LNCAP (cell line): Measurements from ENCODE around the gene ALKBH3.

Experiments
- TF ChIP-seq, protein P1 (sequence below): fragments of 450-650 bp; IDR thresholded peaks from 2 replicates; pipeline ENCODE4 v1.5.1; 2017; ENCODE audit warnings: mild to moderate bottlenecking

The ALKBH3 gene

GRCh38 chr11:43967661-43968060 lies 87.0 kb downstream of the ALKBH3 start:
- TF ChIP-seq, protein P1, sequence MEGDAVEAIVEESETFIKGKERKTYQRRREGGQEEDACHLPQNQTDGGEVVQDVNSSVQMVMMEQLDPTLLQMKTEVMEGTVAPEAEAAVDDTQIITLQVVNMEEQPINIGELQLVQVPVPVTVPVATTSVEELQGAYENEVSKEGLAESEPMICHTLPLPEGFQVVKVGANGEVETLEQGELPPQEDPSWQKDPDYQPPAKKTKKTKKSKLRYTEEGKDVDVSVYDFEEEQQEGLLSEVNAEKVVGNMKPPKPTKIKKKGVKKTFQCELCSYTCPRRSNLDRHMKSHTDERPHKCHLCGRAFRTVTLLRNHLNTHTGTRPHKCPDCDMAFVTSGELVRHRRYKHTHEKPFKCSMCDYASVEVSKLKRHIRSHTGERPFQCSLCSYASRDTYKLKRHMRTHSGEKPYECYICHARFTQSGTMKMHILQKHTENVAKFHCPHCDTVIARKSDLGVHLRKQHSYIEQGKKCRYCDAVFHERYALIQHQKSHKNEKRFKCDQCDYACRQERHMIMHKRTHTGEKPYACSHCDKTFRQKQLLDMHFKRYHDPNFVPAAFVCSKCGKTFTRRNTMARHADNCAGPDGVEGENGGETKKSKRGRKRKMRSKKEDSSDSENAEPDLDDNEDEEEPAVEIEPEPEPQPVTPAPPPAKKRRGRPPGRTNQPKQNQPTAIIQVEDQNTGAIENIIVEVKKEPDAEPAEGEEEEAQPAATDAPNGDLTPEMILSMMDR: no peak

DNA sequence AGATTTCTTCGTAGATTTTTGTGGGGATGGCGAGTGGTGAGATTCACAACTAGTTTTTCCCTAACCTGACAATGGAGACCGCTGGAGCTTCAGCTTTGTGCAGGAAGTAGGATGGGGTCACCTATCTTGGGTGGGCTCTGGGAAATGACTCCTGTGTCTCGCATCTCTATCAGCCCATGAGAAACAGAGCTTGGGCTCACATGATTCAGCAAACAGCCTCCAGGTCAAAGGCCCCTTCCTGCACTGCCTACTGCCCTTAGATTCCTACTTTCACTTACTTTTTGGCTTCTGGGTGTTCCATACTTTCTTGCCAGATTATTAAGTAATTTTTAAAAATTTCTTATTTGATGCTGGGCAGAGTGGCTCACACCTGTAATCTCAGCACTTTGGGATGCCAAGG lies 88.1 kb downstream of the ALKBH3 start:
- TF ChIP-seq, protein P1: no peak

DNA sequence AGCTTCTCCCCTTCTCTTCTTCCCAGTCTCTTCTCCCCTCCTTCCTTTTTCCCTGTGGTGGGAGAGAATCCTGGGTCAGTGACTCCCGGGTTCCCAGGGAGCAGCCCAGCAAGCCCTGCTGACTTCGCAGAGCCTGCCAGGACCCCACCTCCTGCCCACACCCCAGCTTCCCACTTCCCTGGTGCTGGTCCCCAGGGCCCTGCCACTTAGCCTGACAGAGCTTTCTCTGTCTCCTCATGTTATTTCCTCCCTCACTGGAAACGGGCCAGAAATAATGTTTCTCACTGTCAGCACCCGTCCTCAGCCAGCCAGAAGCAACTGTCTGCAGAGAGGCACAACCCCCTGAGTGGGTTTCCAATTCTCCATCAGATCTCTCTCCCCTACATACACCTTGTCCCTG lies 88.9 kb downstream of the ALKBH3 start:
- TF ChIP-seq, protein P1: no peak
